ENCODE data around the gene EYS.
"Not testable (repeated sequence)": the region's sequence is repeated elsewhere in the genome, so short reads cannot be mapped to it uniquely, and the experiment has no call there.

Gene EYS

GRCh38 chr6:65449926-65450325 is 257.1 kb downstream of the EYS start:
- no peak for DNase-seq

GRCh38 chr6:65448866-65449265 is 258.2 kb downstream of the EYS start:
- no peak for DNase-seq

- DNase-seq = no peak
Measured at GRCh38 chr6:65436281-65436680, 270.7 kb downstream of the EYS start.

- DNase-seq = no peak
Measured at GRCh38 chr6:65416621-65417020, 290.4 kb downstream of the EYS start.

GRCh38 chr6:65410309-65410708 is 296.7 kb downstream of the EYS start:
- DNase-seq = no peak

- DNase-seq = no peak
Measured at GRCh38 chr6:65402564-65402963, 304.5 kb downstream of the EYS start.

GRCh38 chr6:65399355-65400084 is 307.5 kb downstream of the EYS start:
- DNase-seq = no peak

- no peak for DNase-seq
Measured at GRCh38 chr6:65398851-65399250, 308.2 kb downstream of the EYS start.

GRCh38 chr6:65350530-65350929 is 356.5 kb downstream of the EYS start:
- no peak for DNase-seq

GRCh38 chr6:65302655-65303054 is 404.4 kb downstream of the EYS start:
- not testable (repeated sequence) for DNase-seq

GRCh38 chr6:65299236-65299635 is 407.8 kb downstream of the EYS start:
- DNase-seq = no peak

- no peak for DNase-seq
Measured at GRCh38 chr6:65295812-65296211, 411.2 kb downstream of the EYS start.

- no peak for DNase-seq
Measured at GRCh38 chr6:65289491-65289890, 417.5 kb downstream of the EYS start.

- DNase-seq = no peak
Measured at GRCh38 chr6:65285275-65285674, 421.8 kb downstream of the EYS start.

- no peak for DNase-seq
Measured at GRCh38 chr6:65280060-65280459, 427.0 kb downstream of the EYS start.

- DNase-seq = no peak
Measured at GRCh38 chr6:65262241-65262640, 444.8 kb downstream of the EYS start.

- DNase-seq = no peak
Measured at GRCh38 chr6:65259982-65260381, 447.0 kb downstream of the EYS start.

- no peak for DNase-seq
Measured at GRCh38 chr6:65259059-65259458, 448.0 kb downstream of the EYS start.

GRCh38 chr6:65253041-65253440 is 454.0 kb downstream of the EYS start:
- DNase-seq = no peak

GRCh38 chr6:65248101-65248610 is 458.9 kb downstream of the EYS start:
- no peak for DNase-seq

- DNase-seq = no peak
Measured at GRCh38 chr6:65231616-65232015, 475.4 kb downstream of the EYS start.

GRCh38 chr6:65229825-65230224 is 477.2 kb downstream of the EYS start:
- no peak for DNase-seq

- DNase-seq = no peak
Measured at GRCh38 chr6:65221153-65221552, 485.9 kb downstream of the EYS start.

GRCh38 chr6:65202738-65203137 is 504.3 kb downstream of the EYS start:
- no peak for DNase-seq

- no peak for DNase-seq
Measured at GRCh38 chr6:65199683-65200082, 507.3 kb downstream of the EYS start.

Measured in T-helper 9 cell (primary cell).